HepG2 (cell line): ENCODE measurements around the gene FBXW10B. TPM values are rescaled to one million over a fixed set of nuclear protein-coding genes. Genes with fewer than 3 reads are reported as not detected.
"Not testable (repeated sequence)": the region's sequence is repeated elsewhere in the genome, so short reads cannot be mapped to it uniquely, and the experiment has no call there.

Experiments
- ATAC-seq: fragments of 200-7000 bp; cut with Tn5 transposase; 3 replicates; pipeline ENCODE4 v1.9.1; 2020; ENCODE audit warnings: mild to moderate bottlenecking, moderate library complexity
- BruUV-seq: library from RNA; stranded (reverse); fragments of 400-500 nt; replicated peaks from 2 replicates; lab custom pipeline; 2021; lab: Mats Ljungman, UMichigan
- CTCF ChIA-PET: fragments of 300-600 bp; formaldehyde crosslinking; extraction: SDS; loops from one replicate; lab custom pipeline; 2021; ENCODE audit warnings: low total read pairs, inconsistent platforms, low intra/inter-chr PET ratio; lab: Yijun Ruan, JAX
- POLR2A ChIA-PET: fragments of 350-600 bp; sonication (Branson Sonifier 250); formaldehyde crosslinking; loops from one replicate; lab custom pipeline; 2020; ENCODE audit warnings: antibody characterized with exemption, inconsistent platforms; lab: Yijun Ruan, JAX
- DNase-seq: peaks from one replicate; pipeline ENCODE4 v3.0.0-alpha.2; 2015; ENCODE audit warnings: low spot score
- FAIRE-seq: peaks from 3 replicates; lab custom pipeline; 2011; peaks lifted over from hg19 to GRCh38; lab: Jason Lieb, UNC
- H2AFZ ChIP-seq: one replicate; pipeline ENCODE4 v1.6.1; 2011; ENCODE audit warnings: low read length, inconsistent platforms
- H3K27ac ChIP-seq: fragments of 300-600 bp; 3 replicates; pipeline ENCODE4 v1.8.0; 2011; ENCODE audit warnings: mixed run types, mild to moderate bottlenecking, mixed read lengths, low read length, inconsistent platforms; ENCODE audit not compliant: insufficient read depth; ENCODE audit errors: extremely low read length
- H3K27me3 ChIP-seq, 2 experiments: fragments of 200-600 bp in 1 of 2; 2 replicates in 1 of 2; 3 replicates in 1 of 2; pipeline versions ENCODE4 v1.6.0 to v1.8.0; 2011; ENCODE audit warnings: low read length in 2 of 2, mild to moderate bottlenecking in 2 of 2, moderate library complexity in 2 of 2, inconsistent platforms in 1 of 2; ENCODE audit not compliant: insufficient read depth in 2 of 2, control insufficient read depth in 1 of 2
- H3K36me3 ChIP-seq, 2 experiments: fragments of 200-600 bp in 1 of 2; replicated peaks in 1 of 2; 2 replicates in 1 of 2; 3 replicates in 1 of 2; pipeline versions ENCODE4 v1.5.1 to v1.8.0; 2011; ENCODE audit warnings: low read length in 2 of 2, inconsistent platforms in 1 of 2; ENCODE audit not compliant: insufficient read depth in 2 of 2, control insufficient read depth in 1 of 2
- H3K4me1 ChIP-seq: 2 replicates; pipeline ENCODE4 v1.5.1; 2012; ENCODE audit warnings: low read length, inconsistent platforms; ENCODE audit not compliant: insufficient read depth
- H3K4me2 ChIP-seq: 2 replicates; pipeline ENCODE4 v1.6.0; 2011; ENCODE audit warnings: low read depth, low read length, inconsistent platforms
- H3K4me3 ChIP-seq, 3 experiments: fragments of 200-600 bp in 1 of 3; sonication (generic), shearing (Covaris generic) in 1 of 3; replicated peaks in 1 of 3; 2 replicates each; pipeline ENCODE4 v1.5.1; 2011 to 2016; ENCODE audit warnings: low read length in 3 of 3, inconsistent platforms in 2 of 3, low read depth in 2 of 3, mild to moderate bottlenecking in 2 of 3, control low read depth in 1 of 3, mixed read lengths in 1 of 3; ENCODE audit not compliant: insufficient read depth in 1 of 3
- H3K79me2 ChIP-seq: one replicate; pipeline ENCODE4 v1.6.1; 2011; ENCODE audit warnings: low read length, inconsistent platforms; ENCODE audit not compliant: insufficient read depth
- H3K9ac ChIP-seq: 2 replicates; pipeline ENCODE4 v1.6.0; 2011; ENCODE audit warnings: mild to moderate bottlenecking, low read depth, low read length, inconsistent platforms; ENCODE audit not compliant: insufficient read depth
- H3K9me3 ChIP-seq: 2 replicates; pipeline ENCODE4 v1.5.1; 2012; ENCODE audit warnings: mild to moderate bottlenecking, low read length
- H4K20me1 ChIP-seq: 2 replicates; pipeline ENCODE4 v1.6.0; 2011; ENCODE audit warnings: inconsistent platforms, mild to moderate bottlenecking, low read length, moderate library complexity; ENCODE audit not compliant: insufficient read depth
- WGBS: methylation state at CpG from one replicate; pipeline ENCODE4 v1.1.6; 2017; ENCODE audit warnings: low lambda C conversion rate; 5-methylcytosine and 5-hydroxymethylcytosine counted together
- in situ Hi-C: cut with HindIII; loops from 2 replicates; pipeline ENCODE4 v1.10.0; 2017; ENCODE audit warnings: low pct_unique_long_range_greater_than_20kb; ENCODE audit not compliant: extremely low pct_ligation_motif_present
- intact Hi-C: fragments of 100-400 bp; cut with micrococcal nuclease; formaldehyde crosslinking; loops from one replicate; pipeline ENCODE4 v1.10.0; 2022; ENCODE audit not compliant: unreplicated experiment
- polyA plus RNA-seq, 8 experiments: library from polyadenylated mRNA; depleted of rRNA in 3 of 8; stranded (reverse) in 7 of 8; unstranded in 1 of 8; fragments of >200 nt; fragmentation: Illumina TruSeq in 4 of 8; extraction: Trizol in 4 of 8; gene quantifications; 2 replicates each; pipeline versions ENCODE4 v1.2.1 to v1.2.3, GENCODE V29; 2011 to 2016; ENCODE audit warnings: low read depth in 4 of 8, missing spikeins in 1 of 8, mixed read lengths in 1 of 8; ENCODE audit not compliant: insufficient read depth in 1 of 8
- total RNA-seq, 5 experiments: library from RNA; depleted of rRNA; stranded (reverse); fragments of >200 nt; fragmentation: Illumina TruSeq; extraction: Trizol; gene quantifications; 2 replicates each; pipeline ENCODE4 v1.2.3, GENCODE V29; 2016; ENCODE audit warnings: low read depth in 1 of 5

Gene FBXW10B
- total and polyA plus RNA-seq, 2 of the 13 experiments (the other 11 are each of a cell fraction or from before 2014, with no cell fraction given), result 0.13 to 0.15 TPM

DNA sequence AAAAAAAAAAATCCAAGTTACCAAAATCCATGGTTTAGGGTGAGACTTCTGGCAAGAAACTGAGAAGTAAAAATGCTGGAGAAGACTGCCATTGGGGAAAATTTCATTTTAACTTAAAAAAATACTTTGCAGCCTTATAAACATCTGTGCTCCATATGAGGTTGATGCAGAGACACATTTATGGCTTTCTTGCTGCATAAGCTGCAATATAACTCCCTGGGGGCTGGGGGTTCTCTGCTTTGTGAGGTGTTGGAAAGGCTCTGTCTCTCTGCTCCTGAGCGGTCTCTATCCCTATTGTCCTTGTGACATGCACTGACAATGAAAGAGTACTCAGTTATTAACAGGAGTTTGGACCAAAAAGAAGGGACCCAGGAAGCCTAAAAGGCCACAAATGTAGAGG lies 6.4 kb downstream of the FBXW10B start:
- CTCF ChIA-PET, H3K4me2 ChIP-seq, BruUV-seq, ATAC-seq, H3K27me3 ChIP-seq, H3K79me2 ChIP-seq, H3K27ac ChIP-seq, POLR2A ChIA-PET, H2AFZ ChIP-seq, DNase-seq, FAIRE-seq, H3K9me3 ChIP-seq, H4K20me1 ChIP-seq, H3K36me3 ChIP-seq, in situ Hi-C loops, intact Hi-C loops, H3K4me3 ChIP-seq, H3K9ac ChIP-seq: not testable (repeated sequence)
- peaks cover 11% of the 10 kb centered on the region; the same call in 1 of the 2 replicates for H3K4me1 ChIP-seq
- WGBS, result 67% methylated on average over 1 of the region's 1 CpG

DNA sequence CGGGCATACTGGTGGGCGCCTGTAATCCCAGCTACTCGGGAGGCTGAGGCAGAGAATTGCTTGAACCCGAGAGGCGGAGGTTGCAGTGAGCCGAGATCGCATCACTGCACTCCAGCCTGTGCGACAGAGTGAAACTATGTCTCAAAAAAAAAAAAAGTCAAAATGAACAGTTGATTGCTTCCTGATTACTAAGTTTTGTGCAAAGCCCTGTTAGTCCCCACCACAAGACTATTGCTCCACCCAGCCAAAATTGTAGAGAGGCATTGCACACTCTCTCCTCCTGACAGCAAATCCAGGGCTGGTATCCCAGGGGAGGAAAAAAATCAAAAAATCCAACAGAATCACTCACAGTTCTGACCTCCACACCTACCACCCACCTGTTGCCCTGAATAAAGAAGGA lies 26.5 kb downstream of the FBXW10B start:
- intact Hi-C loops, FAIRE-seq, H4K20me1 ChIP-seq, H3K9me3 ChIP-seq, in situ Hi-C loops, H3K27me3 ChIP-seq, BruUV-seq, H3K9ac ChIP-seq, H3K27ac ChIP-seq, CTCF ChIA-PET, H3K36me3 ChIP-seq, H3K79me2 ChIP-seq, POLR2A ChIA-PET, H2AFZ ChIP-seq, H3K4me2 ChIP-seq, DNase-seq, ATAC-seq, H3K4me3 ChIP-seq, H3K4me1 ChIP-seq: not testable (repeated sequence)
- WGBS, result no CpG with 5 or more reads among the region's 8 CpGs

DNA sequence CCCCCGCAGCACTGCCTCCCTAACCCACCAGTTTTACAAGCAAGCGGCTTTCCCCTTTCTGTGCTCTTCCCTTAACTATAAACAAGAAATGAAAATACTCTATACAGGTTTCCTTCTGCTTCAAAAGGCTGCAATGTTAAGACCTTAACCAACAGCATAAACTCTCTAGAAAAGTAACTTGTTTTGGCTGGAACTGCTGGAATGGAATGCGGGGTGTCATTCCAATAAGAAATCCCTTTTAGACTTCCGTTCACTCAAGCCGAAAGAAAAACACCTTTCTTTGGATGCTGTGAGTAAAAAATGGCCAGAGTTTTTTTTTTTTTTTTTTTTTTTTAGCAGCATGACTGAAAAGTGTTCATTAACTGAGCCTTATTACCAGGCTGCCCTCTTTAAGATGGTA lies 27.5 kb downstream of the FBXW10B start:
- H3K9ac ChIP-seq, H3K36me3 ChIP-seq, intact Hi-C loops, H3K4me1 ChIP-seq, H3K79me2 ChIP-seq, POLR2A ChIA-PET, H3K27ac ChIP-seq, BruUV-seq, H3K4me3 ChIP-seq, H3K4me2 ChIP-seq, ATAC-seq, H2AFZ ChIP-seq, FAIRE-seq, CTCF ChIA-PET, DNase-seq, H3K9me3 ChIP-seq, H4K20me1 ChIP-seq, H3K27me3 ChIP-seq, in situ Hi-C loops: not testable (repeated sequence)
- 60% methylated on average over 5 of the region's 5 CpGs for WGBS

DNA sequence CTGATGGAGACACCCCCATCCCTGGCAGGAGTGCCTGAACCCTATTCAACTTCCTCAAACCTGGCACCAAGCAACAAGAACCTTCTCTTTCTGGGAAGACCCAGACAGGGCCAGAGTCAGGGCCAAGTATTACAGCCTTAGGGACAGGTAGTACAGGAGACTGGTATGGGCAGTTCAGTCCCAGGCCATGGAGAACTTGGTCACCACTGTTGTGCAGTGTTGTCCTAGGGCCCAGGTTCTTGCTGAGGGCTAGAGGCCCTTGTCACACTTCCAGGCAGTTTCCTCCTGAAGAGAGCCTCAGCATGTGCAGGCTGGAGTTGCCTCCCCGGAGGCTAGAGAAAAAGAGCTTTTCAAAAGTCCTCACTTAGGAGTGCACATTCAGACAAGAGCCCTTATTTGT lies 28.7 kb downstream of the FBXW10B start:
- H3K79me2 ChIP-seq, H2AFZ ChIP-seq, H3K4me1 ChIP-seq, H3K9me3 ChIP-seq, H3K36me3 ChIP-seq, FAIRE-seq, H3K4me3 ChIP-seq, BruUV-seq, DNase-seq, H4K20me1 ChIP-seq, H3K27me3 ChIP-seq, CTCF ChIA-PET, intact Hi-C loops, H3K27ac ChIP-seq, H3K4me2 ChIP-seq, ATAC-seq, in situ Hi-C loops, H3K9ac ChIP-seq, POLR2A ChIA-PET: not testable (repeated sequence)
- 83% methylated on average over 1 of the region's 1 CpG for WGBS
